ENCODE results near the gene PPP2R1B.

DNA sequence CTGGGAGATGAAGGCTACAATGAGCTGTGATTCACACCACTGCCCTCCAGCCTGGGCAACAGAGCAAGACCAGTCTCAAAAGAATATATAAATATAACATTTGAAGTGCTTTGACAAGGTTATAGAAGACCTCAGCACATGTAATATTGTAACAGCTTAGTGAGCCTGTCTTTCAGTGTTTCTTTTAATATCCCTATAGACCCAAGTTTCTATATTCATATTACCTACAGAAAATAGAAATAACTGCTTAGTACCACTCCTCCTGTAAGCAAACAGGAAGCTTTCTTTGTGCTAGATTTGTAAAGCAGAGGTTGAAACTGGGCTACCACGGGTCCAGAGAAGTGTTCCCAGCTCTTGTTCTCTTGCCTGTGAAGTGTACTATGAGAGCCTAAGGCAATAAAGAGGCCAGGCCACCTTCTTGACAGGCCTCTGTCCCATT, 68.2 kb downstream of the PPP2R1B start:
- TF ChIP-seq, protein P1, sequence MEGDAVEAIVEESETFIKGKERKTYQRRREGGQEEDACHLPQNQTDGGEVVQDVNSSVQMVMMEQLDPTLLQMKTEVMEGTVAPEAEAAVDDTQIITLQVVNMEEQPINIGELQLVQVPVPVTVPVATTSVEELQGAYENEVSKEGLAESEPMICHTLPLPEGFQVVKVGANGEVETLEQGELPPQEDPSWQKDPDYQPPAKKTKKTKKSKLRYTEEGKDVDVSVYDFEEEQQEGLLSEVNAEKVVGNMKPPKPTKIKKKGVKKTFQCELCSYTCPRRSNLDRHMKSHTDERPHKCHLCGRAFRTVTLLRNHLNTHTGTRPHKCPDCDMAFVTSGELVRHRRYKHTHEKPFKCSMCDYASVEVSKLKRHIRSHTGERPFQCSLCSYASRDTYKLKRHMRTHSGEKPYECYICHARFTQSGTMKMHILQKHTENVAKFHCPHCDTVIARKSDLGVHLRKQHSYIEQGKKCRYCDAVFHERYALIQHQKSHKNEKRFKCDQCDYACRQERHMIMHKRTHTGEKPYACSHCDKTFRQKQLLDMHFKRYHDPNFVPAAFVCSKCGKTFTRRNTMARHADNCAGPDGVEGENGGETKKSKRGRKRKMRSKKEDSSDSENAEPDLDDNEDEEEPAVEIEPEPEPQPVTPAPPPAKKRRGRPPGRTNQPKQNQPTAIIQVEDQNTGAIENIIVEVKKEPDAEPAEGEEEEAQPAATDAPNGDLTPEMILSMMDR (IDR thresholded peaks at IDR 0.05; ENCODE audit: low read depth, low read length, poor library complexity, severe bottlenecking), result no peak
- no peak for TF ChIP-seq EZH2phosphoT487 (IDR thresholded peaks at IDR 0.05; ENCODE audit: borderline replicate concordance, low read length)
